H1 (cell line): ENCODE data around the gene RPS15. TPM values are rescaled to one million over a fixed set of nuclear protein-coding genes. Genes with fewer than 3 reads are reported as not detected.

Experiments
- CTCF ChIA-PET: fragments of 300-600 bp; sonication (Branson Sonifier 250); formaldehyde crosslinking; loops from one replicate; lab custom pipeline; 2021; ENCODE audit not compliant: partially characterized antibody; lab: Charles Lee
- POLR2A ChIA-PET: fragments of 300-600 bp; sonication (Branson Sonifier 250); formaldehyde crosslinking; loops from one replicate; lab custom pipeline; 2021; ENCODE audit warnings: inconsistent platforms; ENCODE audit not compliant: partially characterized antibody; lab: Charles Lee
- DNase-seq, 2 experiments: peaks; one replicate each; pipeline versions ENCODE4 v3.0.0 to v3.0.0-alpha.2; 2010 to 2022; ENCODE audit warnings: low spot score in 2 of 2, low read depth in 1 of 2, mixed read lengths in 1 of 2
- FAIRE-seq: peaks from 2 replicates; lab custom pipeline; 2011; peaks lifted over from hg19 to GRCh38; lab: Jason Lieb, UNC
- H2AFZ ChIP-seq: 2 replicates; pipeline ENCODE4 v1.8.1; 2012; ENCODE audit warnings: low read length, inconsistent platforms
- H2AK5ac ChIP-seq: 2 replicates; pipeline ENCODE4 v1.6.1; 2013; ENCODE audit warnings: low read depth, low read length
- H2BK120ac ChIP-seq: replicated peaks from 2 replicates; pipeline ENCODE3; 2013; ENCODE audit warnings: low read depth, low read length, inconsistent platforms
- H2BK12ac ChIP-seq: 2 replicates; pipeline ENCODE4 v1.6.1; 2013; ENCODE audit warnings: low read depth, low read length
- H2BK15ac ChIP-seq: 2 replicates; pipeline ENCODE4 v1.6.1; 2013; ENCODE audit warnings: low read length
- H2BK20ac ChIP-seq: 2 replicates; pipeline ENCODE4 v1.6.1; 2013; ENCODE audit warnings: low read length
- H2BK5ac ChIP-seq: 2 replicates; pipeline ENCODE4 v1.6.1; 2013; ENCODE audit warnings: low read depth, low read length
- H3K14ac ChIP-seq: 2 replicates; pipeline ENCODE4 v1.6.1; 2013; ENCODE audit warnings: inconsistent platforms; ENCODE audit not compliant: insufficient read length
- H3K18ac ChIP-seq: 2 replicates; pipeline ENCODE4 v1.6.1; 2013; ENCODE audit warnings: low read length; ENCODE audit errors: extremely low read depth
- H3K23ac ChIP-seq: 2 replicates; pipeline ENCODE4 v1.6.1; 2013; ENCODE audit warnings: inconsistent platforms; ENCODE audit not compliant: insufficient read length
- H3K23me2 ChIP-seq: 2 replicates; pipeline ENCODE4 v1.6.1; 2013; ENCODE audit warnings: low read depth, low read length
- H3K27ac ChIP-seq: 2 replicates; pipeline ENCODE4 v1.6.1; 2011; ENCODE audit warnings: low read depth, low read length, inconsistent platforms
- H3K27me3 ChIP-seq, 4 experiments: replicated peaks in 1 of 4; 1 replicate in 1 of 4; 2 replicates in 3 of 4; pipeline versions ENCODE4 v1.6.1 to v1.8.1; 2011 to 2013; ENCODE audit warnings: low read length in 3 of 4, mild to moderate bottlenecking in 3 of 4, inconsistent platforms in 2 of 4, mixed read lengths in 2 of 4, moderate library complexity in 1 of 4; ENCODE audit not compliant: control insufficient read depth in 3 of 4, insufficient read depth in 3 of 4; ENCODE audit errors: extremely low read depth in 1 of 4
- H3K36me3 ChIP-seq, 4 experiments: 2 replicates each; pipeline versions ENCODE4 v1.6.1 to v1.8.1; 2011 to 2013; ENCODE audit warnings: mild to moderate bottlenecking in 4 of 4, low read length in 3 of 4, moderate library complexity in 2 of 4, control low read depth in 1 of 4, inconsistent platforms in 1 of 4; ENCODE audit not compliant: insufficient read depth in 4 of 4, control insufficient read depth in 2 of 4
- H3K4ac ChIP-seq: replicated peaks from 2 replicates; pipeline ENCODE3; 2013; ENCODE audit warnings: low read length, low read depth, mixed read lengths, inconsistent platforms; ENCODE audit not compliant: insufficient read length
- H3K4me1 ChIP-seq, 4 experiments: replicated peaks in 1 of 4; 1 replicate in 1 of 4; 2 replicates in 3 of 4; pipeline versions ENCODE4 v1.6.1 to v1.8.1; 2011 to 2013; ENCODE audit warnings: low read length in 3 of 4, inconsistent platforms in 2 of 4, mixed read lengths in 1 of 4; ENCODE audit not compliant: insufficient read depth in 4 of 4, control insufficient read depth in 3 of 4
- H3K4me2 ChIP-seq, 2 experiments: 2 replicates each; pipeline versions ENCODE4 v1.6.1 to v1.8.1; 2011 to 2013; ENCODE audit warnings: low read depth in 2 of 2, low read length in 2 of 2, control low read depth in 1 of 2, inconsistent platforms in 1 of 2, mild to moderate bottlenecking in 1 of 2; ENCODE audit not compliant: insufficient read depth in 1 of 2
- H3K4me3 ChIP-seq, 4 experiments: fragments of 200-600, 300-600 bp in 1 of 4; sonication (generic), shearing (Covaris generic), sonication (Bioruptor Twin) in 1 of 4; 2 replicates each; pipeline versions ENCODE4 v1.5.1 to v1.8.1; 2011 to 2016; ENCODE audit warnings: low read length in 4 of 4, low read depth in 3 of 4, control low read depth in 2 of 4, inconsistent platforms in 2 of 4, mild to moderate bottlenecking in 2 of 4, mixed read lengths in 1 of 4, moderate library complexity in 1 of 4; ENCODE audit not compliant: insufficient read depth in 2 of 4; ENCODE audit errors: extremely low read depth in 1 of 4
- H3K56ac ChIP-seq: replicated peaks from 2 replicates; pipeline ENCODE3; 2013; ENCODE audit warnings: low read depth, mild to moderate bottlenecking, mixed read lengths, low read length, inconsistent platforms; ENCODE audit not compliant: insufficient read length
- H3K79me1 ChIP-seq: 2 replicates; pipeline ENCODE4 v1.6.1; 2013; ENCODE audit warnings: low read depth, low read length, control low read depth
- H3K79me2 ChIP-seq, 2 experiments: 2 replicates each; pipeline versions ENCODE4 v1.6.1 to v1.8.1; 2012 to 2013; ENCODE audit warnings: low read length in 2 of 2, mild to moderate bottlenecking in 2 of 2, inconsistent platforms in 1 of 2; ENCODE audit not compliant: insufficient read depth in 2 of 2, control insufficient read depth in 1 of 2
- H3K9ac ChIP-seq, 4 experiments: replicated peaks in 1 of 4; 1 replicate in 1 of 4; 2 replicates in 3 of 4; pipeline versions ENCODE4 v1.6.1 to v1.8.1; 2011 to 2013; ENCODE audit warnings: low read depth in 3 of 4, low read length in 3 of 4, control low read depth in 2 of 4, mild to moderate bottlenecking in 2 of 4, moderate library complexity in 2 of 4, inconsistent platforms in 1 of 4; ENCODE audit errors: extremely low read depth in 1 of 4
- H3K9me3 ChIP-seq, 2 experiments: 2 replicates each; pipeline versions ENCODE4 v1.6.1 to v1.8.1; 2012 to 2013; ENCODE audit warnings: mild to moderate bottlenecking in 2 of 2, moderate library complexity in 2 of 2, control low read depth in 1 of 2, inconsistent platforms in 1 of 2, low read depth in 1 of 2, low read length in 1 of 2, mixed read lengths in 1 of 2; ENCODE audit not compliant: insufficient read depth in 2 of 2
- H4K20me1 ChIP-seq, 2 experiments: replicated peaks in 1 of 2; 2 replicates each; pipeline versions ENCODE3 to v1.8.1; 2011 to 2013; ENCODE audit warnings: inconsistent platforms in 2 of 2, low read length in 2 of 2, mild to moderate bottlenecking in 1 of 2; ENCODE audit not compliant: insufficient read depth in 2 of 2, control insufficient read depth in 1 of 2
- H4K5ac ChIP-seq: 2 replicates; pipeline ENCODE4 v1.6.1; 2013; ENCODE audit warnings: low read length, low read depth, mixed read lengths, inconsistent platforms; ENCODE audit not compliant: insufficient read length
- H4K8ac ChIP-seq: 2 replicates; pipeline ENCODE4 v1.8.0; 2013; ENCODE audit warnings: mild to moderate bottlenecking, moderate library complexity, low read length, inconsistent platforms; ENCODE audit not compliant: insufficient read depth; ENCODE audit errors: extremely low read depth
- H4K91ac ChIP-seq: replicated peaks from 2 replicates; pipeline ENCODE3; 2013; ENCODE audit warnings: low read length, mixed read lengths, inconsistent platforms; ENCODE audit not compliant: insufficient read length
- BCL11A ChIP-seq, 2 experiments: IDR thresholded peaks; one replicate each; pipeline ENCODE4 v1.6.1; 2011; ENCODE audit warnings: low read depth in 2 of 2, low read length in 2 of 2, mild to moderate bottlenecking in 2 of 2
- CBX8 ChIP-seq: fragments of 300-800, 300-1000 bp; sonication (generic); IDR thresholded peaks from 2 replicates; pipeline ENCODE4 v1.7.1; 2016; ENCODE audit warnings: low read depth, low read length, borderline replicate concordance
- CHD1 ChIP-seq: IDR thresholded peaks from 2 replicates; pipeline ENCODE4 v1.6.1; 2012; ENCODE audit warnings: low read depth, low read length, improper control_type of control experiment
- E2F6 ChIP-seq: IDR thresholded peaks from 2 replicates; pipeline ENCODE4 v1.6.1; 2012; ENCODE audit warnings: inconsistent platforms
- RBBP5 ChIP-seq: IDR thresholded peaks from 2 replicates; pipeline ENCODE4 v1.7.1; 2012; ENCODE audit warnings: low read depth, mild to moderate bottlenecking, inconsistent platforms, low read length, moderate library complexity, borderline replicate concordance
- WGBS, 2 experiments: shearing (Covaris generic) in 1 of 2; methylation state at CpG; one replicate each; pipeline versions ENCODE4 v1.1.6 to v1.1.7; 2013 to 2015; ENCODE audit warnings: low lambda C conversion rate in 2 of 2, mixed read lengths in 2 of 2, inconsistent platforms in 1 of 2, low coverage in 1 of 2, missing lambda C conversion rate in 1 of 2; ENCODE audit not compliant: insufficient replicate concordance in 2 of 2, insufficient coverage in 1 of 2, insufficient read length in 1 of 2; ENCODE audit errors: extremely low coverage in 1 of 2, missing lambda C conversion rate in 1 of 2; 5-methylcytosine and 5-hydroxymethylcytosine counted together
- polyA plus RNA-seq, 7 experiments: library from polyadenylated mRNA; depleted of rRNA in 3 of 7; stranded (reverse) in 5 of 7; unstranded in 2 of 7; fragments of >200 nt in 5 of 7; fragments of 200-250 nt in 2 of 7; gene quantifications; 1 replicate in 5 of 7; 2 replicates in 1 of 7; 4 replicates in 1 of 7; pipeline versions ENCODE4 v1.2.1 to v1.2.3, GENCODE V29; 2011 to 2013; ENCODE audit warnings: missing spikeins in 2 of 7, mixed read lengths in 2 of 7
- total RNA-seq: library from RNA; stranded (reverse); fragmentation: NEBNext Ultra II Directional; extraction: Animal tissue kit (Norgen Biotek cat#: 25700); gene quantifications from 2 replicates; pipeline ENCODE4 v1.2.1, GENCODE V29; 2021
- TF ChIP-seq, protein P1 (sequence below): IDR thresholded peaks from 2 replicates; pipeline ENCODE4 v1.6.1; 2012; ENCODE audit warnings: inconsistent platforms

Gene RPS15
- total and polyA plus RNA-seq, 2 of the 8 experiments (the other 6 are each of a cell fraction or from before 2014, with no cell fraction given): 1,562 to 3,890 TPM

DNA sequence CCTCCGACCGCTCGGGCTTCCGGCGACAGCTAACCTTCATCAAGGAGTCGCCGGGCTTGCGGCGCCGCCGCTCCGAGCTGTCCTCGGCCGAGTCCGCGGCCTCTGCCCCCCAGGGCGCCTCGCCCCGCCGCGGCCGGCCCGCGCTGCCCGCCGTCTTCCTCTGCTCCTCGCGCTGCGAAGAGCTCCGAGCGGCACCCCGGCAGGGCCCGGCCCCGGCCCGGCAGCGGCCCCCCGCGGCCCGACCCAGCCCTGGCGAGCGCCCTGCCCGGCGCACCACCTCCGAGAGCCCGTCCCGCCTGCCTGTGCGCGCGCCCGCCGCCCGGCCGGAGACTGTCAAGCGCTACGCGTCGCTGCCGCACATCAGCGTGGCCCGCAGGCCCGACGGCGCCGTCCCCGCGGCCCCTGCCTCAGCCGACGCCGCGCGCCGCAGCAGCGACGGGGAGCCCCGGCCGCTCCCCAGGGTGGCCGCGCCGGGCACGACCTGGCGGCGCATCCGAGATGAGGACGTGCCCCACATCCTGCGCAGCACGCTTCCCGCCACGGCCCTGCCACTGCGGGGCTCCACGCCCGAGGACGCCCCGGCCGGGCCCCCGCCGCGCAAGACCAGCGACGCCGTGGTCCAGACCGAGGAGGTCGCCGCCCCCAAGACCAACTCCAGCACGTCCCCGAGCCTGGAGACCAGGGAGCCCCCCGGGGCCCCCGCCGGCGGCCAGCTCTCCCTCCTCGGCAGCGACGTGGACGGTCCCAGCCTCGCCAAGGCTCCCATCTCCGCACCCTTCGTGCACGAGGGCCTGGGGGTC, 31.3 kb downstream of the RPS15 start:
- TF ChIP-seq E2F6 (0 out of 2 replicates have a peak, but pooled peaks have one; percentile 30), CBX8 (no peak), CHD1 (no peak), RBBP5 (no peak), BCL11A (IDR thresholded peaks at IDR 0.05; ENCODE audit: low read depth in 2 of 2, low read length in 2 of 2) (no peak)
- TF ChIP-seq, protein P1, sequence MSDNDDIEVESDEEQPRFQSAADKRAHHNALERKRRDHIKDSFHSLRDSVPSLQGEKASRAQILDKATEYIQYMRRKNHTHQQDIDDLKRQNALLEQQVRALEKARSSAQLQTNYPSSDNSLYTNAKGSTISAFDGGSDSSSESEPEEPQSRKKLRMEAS: peak; percentile 49; the same call in 1 of the 2 replicates
- H3K4me3 ChIP-seq: peak overlapping the region in 1 of 4 experiments; percentile 56; a peak in 3 of 8 replicates
- H2AK5ac ChIP-seq: no peak overlapping the region
- H3K23me2 ChIP-seq: peaks cover 13% of the 10 kb centered on the region; the same call in 1 of the 2 replicates
- H3K27me3 ChIP-seq: peaks cover 65 to 89% (median 86%) of the 10 kb centered on the region in 4 experiments
- no peaks in the 10 kb centered on the region for H3K79me1 ChIP-seq
- H4K91ac ChIP-seq: no peak overlapping the region
- no peak overlapping the region for H2BK15ac ChIP-seq
- no peak overlapping the region for H3K9ac ChIP-seq
- no peak overlapping the region for H3K23ac ChIP-seq
- no peak for DNase-seq
- no peak overlapping the region for H2BK5ac ChIP-seq
- H3K27ac ChIP-seq: no peak overlapping the region
- H3K4me2 ChIP-seq: peak overlapping the region; percentile 86 to 91
- ChIA-PET CTCF (interaction anchor here (2.5 to 5.5 kb wide), 2 partner anchors 8 to 12 kb away, joined by 13 to 53 read pairs; no protein-coding TSS in a partner anchor), POLR2A (interaction anchor here (0.6 to 5.5 kb wide), 7 partner anchors 9 to 201 kb away, joined by 3 to 72 read pairs (median 4); partner anchors contain the start of gene CIRBP)
- peaks cover 0 to 7% of the 10 kb centered on the region in 2 experiments; a peak in 1 of 4 replicates for H3K9me3 ChIP-seq
- H4K5ac ChIP-seq: no peak overlapping the region
- no peak overlapping the region for H2AFZ ChIP-seq
- no peak overlapping the region for H3K56ac ChIP-seq
- H3K4me1 ChIP-seq: peaks cover 0 to 51% (median 28%) of the 10 kb centered on the region in 4 experiments; a peak in 5 of 7 replicates
- H3K79me2 ChIP-seq: no peaks in the 10 kb centered on the region
- H3K18ac ChIP-seq: no peak overlapping the region
- H3K36me3 ChIP-seq: peaks cover 0 to 41% (median 0%) of the 10 kb centered on the region in 4 experiments; a peak in 2 of 8 replicates
- H4K20me1 ChIP-seq: peaks cover 23 to 56% of the 10 kb centered on the region in 2 experiments
- H4K8ac ChIP-seq: peak overlapping the region; percentile 79; the same call in 1 of the 2 replicates
- no peak overlapping the region for H2BK120ac ChIP-seq
- no peak overlapping the region for H2BK20ac ChIP-seq
- H2BK12ac ChIP-seq: no peak overlapping the region
- FAIRE-seq: no peak
- WGBS, 2 experiments: 6% methylated on average over 42 of the region's 117 CpGs; no CpG with 5 or more reads in 1 of the 2 experiments
- no peak overlapping the region for H3K14ac ChIP-seq
- no peak overlapping the region for H3K4ac ChIP-seq
